K562 treated with DMSO at 1 percent for 12 hours (cell line): Measurements from ENCODE around the gene OPN5. TPM values are rescaled to one million over a fixed set of nuclear protein-coding genes. Genes with fewer than 3 reads are reported as not detected.

Source experiments
- total RNA-seq: library from RNA; unstranded; fragments of 300-600 nt; gene quantifications from 2 replicates; pipeline ENCODE4 v1.2.3, GENCODE V29; 2022; ENCODE audit not compliant: insufficient read depth

The OPN5 gene
- not detected in 2 replicates for total RNA-seq

GRCh38 chr6:47781732-47782131 lies at the start of gene OPN5:
TSS of gene OPN5 (plus strand) at chr6:47782032. CDS start at chr6:47782067, 35 bp downstream.

Other genes with a start within 250 kb of the OPN5 start
- not detected in 2 replicates for gene ADGRF4, start 83.5 kb upstream of the OPN5 start, total RNA-seq